ENCODE results near the gene GTPBP1.

Gene GTPBP1

GRCh38 chr22:38713921-38714320, 8.2 kb downstream of the GTPBP1 start:
- no peak for DNase-seq (ENCODE audit: low spot score)
- no CpG with 5 or more reads among the region's 8 CpGs for WGBS, 2 donors (ENCODE audit: extremely low coverage in 2 of 2, insufficient read length in 2 of 2, insufficient replicate concordance in 1 of 2)
- Histone ChIP-seq H4K8ac (ENCODE audit: low read depth, low read length) (no peak overlapping the region), H2AFZ (ENCODE audit: low read length) (no peak overlapping the region), H3K14ac (ENCODE audit: low read length) (no peak overlapping the region), H3K4ac (ENCODE audit: low read length) (no peak overlapping the region), H3K27ac (replicated peaks; ENCODE audit: low read length) (no peak overlapping the region), H3K79me1 (ENCODE audit: low read depth, low read length) (peaks cover 21% of the 10 kb centered on the region), H2BK5ac (ENCODE audit: low read length) (no peak overlapping the region), H2AK5ac (ENCODE audit: low read depth, low read length) (no peak overlapping the region), H3K4me3 (ENCODE audit: low read length in 2 of 2) (no peak overlapping the region), H3K23ac (ENCODE audit: low read depth, low read length, poor library complexity) (peak overlapping the region; percentile 69), H3K4me2 (ENCODE audit: insufficient read depth, low read length, poor library complexity, severe bottlenecking) (no peak overlapping the region), H4K91ac (ENCODE audit: low read depth, low read length, poor library complexity) (no peak overlapping the region), H3K9me3 (replicated peaks in 1 of 2; ENCODE audit: control insufficient read depth in 2 of 2, insufficient read depth in 1 of 2, low read depth in 1 of 2, low read length in 2 of 2) (peaks cover 0 to 2% of the 10 kb centered on the region in 2 donors), H2BK12ac (ENCODE audit: low read length) (no peak overlapping the region), H3K4me1 (ENCODE audit: control insufficient read depth in 2 of 2, insufficient read depth in 1 of 2, low read depth in 1 of 2, low read length in 2 of 2) (peaks cover 2 to 22% of the 10 kb centered on the region in 2 donors), H2BK15ac (ENCODE audit: low read length) (no peak overlapping the region), H3K36me3 (replicated peaks in 1 of 2; ENCODE audit: control insufficient read depth in 2 of 2, insufficient read depth in 2 of 2, low read length in 2 of 2) (peaks cover 25 to 75% of the 10 kb centered on the region in 2 donors), H2BK120ac (ENCODE audit: low read depth, low read length) (no peak overlapping the region), H3K18ac (ENCODE audit: low read length) (no peak overlapping the region), H3K9ac (ENCODE audit: low read depth, low read length, poor library complexity) (no peak overlapping the region), H3K27me3 (ENCODE audit: control insufficient read depth in 3 of 3, insufficient read depth in 3 of 3, low read depth in 1 of 3, low read length in 3 of 3) (no peaks in the 10 kb centered on the region)

- H3K27me3 ChIP-seq (ENCODE audit: control insufficient read depth in 3 of 3, insufficient read depth in 3 of 3, low read depth in 1 of 3, low read length in 3 of 3) = no peaks in the 10 kb centered on the region
- peak overlapping the region; percentile 70 for H2BK5ac ChIP-seq (ENCODE audit: low read length)
- peaks cover 2 to 22% of the 10 kb centered on the region in 2 donors for H3K4me1 ChIP-seq (ENCODE audit: control insufficient read depth in 2 of 2, insufficient read depth in 1 of 2, low read depth in 1 of 2, low read length in 2 of 2)
- peaks cover 23 to 73% of the 10 kb centered on the region in 2 donors for H3K36me3 ChIP-seq (replicated peaks in 1 of 2; ENCODE audit: control insufficient read depth in 2 of 2, insufficient read depth in 2 of 2, low read length in 2 of 2)
- peak overlapping the region; percentile 8 for H3K23ac ChIP-seq (ENCODE audit: low read depth, low read length, poor library complexity)
- no peak overlapping the region for H2BK120ac ChIP-seq (ENCODE audit: low read depth, low read length)
- no peak overlapping the region for H2AK5ac ChIP-seq (ENCODE audit: low read depth, low read length)
- H4K91ac ChIP-seq (ENCODE audit: low read depth, low read length, poor library complexity) = no peak overlapping the region
- H3K14ac ChIP-seq (ENCODE audit: low read length) = no peak overlapping the region
- H3K79me1 ChIP-seq (ENCODE audit: low read depth, low read length) = peaks cover 21% of the 10 kb centered on the region
- peak overlapping the region; percentile 65 for H3K9ac ChIP-seq (ENCODE audit: low read depth, low read length, poor library complexity)
- no peak overlapping the region for H3K18ac ChIP-seq (ENCODE audit: low read length)
- no peak overlapping the region for H3K4me2 ChIP-seq (ENCODE audit: insufficient read depth, low read length, poor library complexity, severe bottlenecking)
- WGBS, 2 donors (ENCODE audit: extremely low coverage in 2 of 2, insufficient read length in 2 of 2, insufficient replicate concordance in 1 of 2) = no CpG with 5 or more reads among the region's 9 CpGs
- no peak overlapping the region for H3K4ac ChIP-seq (ENCODE audit: low read length)
- peaks cover 0 to 2% of the 10 kb centered on the region in 2 donors for H3K9me3 ChIP-seq (replicated peaks in 1 of 2; ENCODE audit: control insufficient read depth in 2 of 2, insufficient read depth in 1 of 2, low read depth in 1 of 2, low read length in 2 of 2)
- DNase-seq (ENCODE audit: low spot score) = no peak
- no peak overlapping the region for H2AFZ ChIP-seq (ENCODE audit: low read length)
- H3K27ac ChIP-seq (replicated peaks; ENCODE audit: low read length) = no peak overlapping the region
- H2BK15ac ChIP-seq (ENCODE audit: low read length) = no peak overlapping the region
- no peak overlapping the region for H4K8ac ChIP-seq (ENCODE audit: low read depth, low read length)
- no peak overlapping the region for H3K4me3 ChIP-seq (ENCODE audit: low read length in 2 of 2)
- no peak overlapping the region for H2BK12ac ChIP-seq (ENCODE audit: low read length)
Observed at GRCh38 chr22:38715176-38715764, 9.5 kb downstream of the GTPBP1 start.

- Histone ChIP-seq H3K4me2 (ENCODE audit: insufficient read depth, low read length, poor library complexity, severe bottlenecking) (no peak overlapping the region), H2BK12ac (ENCODE audit: low read length) (no peak overlapping the region), H2BK120ac (ENCODE audit: low read depth, low read length) (no peak overlapping the region), H3K36me3 (replicated peaks in 1 of 2; ENCODE audit: control insufficient read depth in 2 of 2, insufficient read depth in 2 of 2, low read length in 2 of 2) (peaks cover 24 to 73% of the 10 kb centered on the region in 2 donors), H3K18ac (ENCODE audit: low read length) (peak overlapping the region; percentile 9), H3K79me1 (ENCODE audit: low read depth, low read length) (peaks cover 21% of the 10 kb centered on the region), H3K9me3 (replicated peaks in 1 of 2; ENCODE audit: control insufficient read depth in 2 of 2, insufficient read depth in 1 of 2, low read depth in 1 of 2, low read length in 2 of 2) (peaks cover 0 to 2% of the 10 kb centered on the region in 2 donors), H3K27me3 (ENCODE audit: control insufficient read depth in 3 of 3, insufficient read depth in 3 of 3, low read depth in 1 of 3, low read length in 3 of 3) (no peaks in the 10 kb centered on the region), H4K91ac (ENCODE audit: low read depth, low read length, poor library complexity) (no peak overlapping the region), H3K23ac (ENCODE audit: low read depth, low read length, poor library complexity) (peak overlapping the region; percentile 57), H4K8ac (ENCODE audit: low read depth, low read length) (no peak overlapping the region), H2AFZ (ENCODE audit: low read length) (no peak overlapping the region), H2BK5ac (ENCODE audit: low read length) (peak overlapping the region; percentile 70), H2BK15ac (ENCODE audit: low read length) (no peak overlapping the region), H3K4me3 (ENCODE audit: low read length in 2 of 2) (no peak overlapping the region), H3K4me1 (ENCODE audit: control insufficient read depth in 2 of 2, insufficient read depth in 1 of 2, low read depth in 1 of 2, low read length in 2 of 2) (peaks cover 2 to 22% of the 10 kb centered on the region in 2 donors), H3K4ac (ENCODE audit: low read length) (no peak overlapping the region), H3K14ac (ENCODE audit: low read length) (no peak overlapping the region), H3K9ac (ENCODE audit: low read depth, low read length, poor library complexity) (no peak overlapping the region), H3K27ac (replicated peaks; ENCODE audit: low read length) (no peak overlapping the region), H2AK5ac (ENCODE audit: low read depth, low read length) (no peak overlapping the region)
- DNase-seq (ENCODE audit: low spot score) = no peak
- whole genome bisulfite sequencing, 2 donors (ENCODE audit: extremely low coverage in 2 of 2, insufficient read length in 2 of 2, insufficient replicate concordance in 1 of 2) = no CpG with 5 or more reads among the region's 15 CpGs
Observed at GRCh38 chr22:38715852-38716251, 10.1 kb downstream of the GTPBP1 start.

GRCh38 chr22:38716271-38716670, 10.5 kb downstream of the GTPBP1 start:
- H3K23ac ChIP-seq (ENCODE audit: low read depth, low read length, poor library complexity) = no peak overlapping the region
- H3K4ac ChIP-seq (ENCODE audit: low read length) = no peak overlapping the region
- peaks cover 0 to 2% of the 10 kb centered on the region in 2 donors for H3K9me3 ChIP-seq (replicated peaks in 1 of 2; ENCODE audit: control insufficient read depth in 2 of 2, insufficient read depth in 1 of 2, low read depth in 1 of 2, low read length in 2 of 2)
- peaks cover 2 to 22% of the 10 kb centered on the region in 2 donors for H3K4me1 ChIP-seq (ENCODE audit: control insufficient read depth in 2 of 2, insufficient read depth in 1 of 2, low read depth in 1 of 2, low read length in 2 of 2)
- H2BK15ac ChIP-seq (ENCODE audit: low read length) = no peak overlapping the region
- H3K27me3 ChIP-seq (ENCODE audit: control insufficient read depth in 3 of 3, insufficient read depth in 3 of 3, low read depth in 1 of 3, low read length in 3 of 3) = no peaks in the 10 kb centered on the region
- no peak overlapping the region for H3K4me2 ChIP-seq (ENCODE audit: insufficient read depth, low read length, poor library complexity, severe bottlenecking)
- no peak overlapping the region for H4K8ac ChIP-seq (ENCODE audit: low read depth, low read length)
- no peak overlapping the region for H3K9ac ChIP-seq (ENCODE audit: low read depth, low read length, poor library complexity)
- H3K27ac ChIP-seq (replicated peaks; ENCODE audit: low read length) = no peak overlapping the region
- H3K36me3 ChIP-seq (replicated peaks in 1 of 2; ENCODE audit: control insufficient read depth in 2 of 2, insufficient read depth in 2 of 2, low read length in 2 of 2) = peaks cover 24 to 71% of the 10 kb centered on the region in 2 donors
- DNase-seq (ENCODE audit: low spot score) = no peak
- H2BK5ac ChIP-seq (ENCODE audit: low read length) = peak overlapping the region; percentile 35
- WGBS, 2 donors (ENCODE audit: extremely low coverage in 2 of 2, insufficient read length in 2 of 2, insufficient replicate concordance in 1 of 2) = no CpG with 5 or more reads among the region's 10 CpGs
- H2AK5ac ChIP-seq (ENCODE audit: low read depth, low read length) = no peak overlapping the region
- peaks cover 21% of the 10 kb centered on the region for H3K79me1 ChIP-seq (ENCODE audit: low read depth, low read length)
- no peak overlapping the region for H3K18ac ChIP-seq (ENCODE audit: low read length)
- H2BK12ac ChIP-seq (ENCODE audit: low read length) = no peak overlapping the region
- no peak overlapping the region for H2BK120ac ChIP-seq (ENCODE audit: low read depth, low read length)
- no peak overlapping the region for H2AFZ ChIP-seq (ENCODE audit: low read length)
- H3K4me3 ChIP-seq (ENCODE audit: low read length in 2 of 2) = no peak overlapping the region
- H3K14ac ChIP-seq (ENCODE audit: low read length) = no peak overlapping the region
- no peak overlapping the region for H4K91ac ChIP-seq (ENCODE audit: low read depth, low read length, poor library complexity)
